Endothelial cell of umbilical vein (primary cell): ENCODE measurements around the gene CYP39A1. TPM values are rescaled to one million over a fixed set of nuclear protein-coding genes. Genes with fewer than 3 reads are reported as not detected.

Source experiments
- BruUV-seq: library from RNA; stranded (reverse); fragments of 400-500 nt; replicated peaks from 2 replicates; lab custom pipeline; 2021; lab: Mats Ljungman, UMichigan
- CTCF ChIA-PET: fragments of 300-600, 350-600 bp; sonication (Branson Sonifier 250); formaldehyde crosslinking; loops from one replicate; lab custom pipeline; 2021; ENCODE audit warnings: antibody characterized with exemption, inconsistent platforms; lab: Charles Lee
- POLR2A ChIA-PET: fragments of 300-600, 350-600 bp; sonication (Branson Sonifier 250); formaldehyde crosslinking; loops from one replicate; lab custom pipeline; 2021; ENCODE audit warnings: antibody characterized with exemption, inconsistent platforms; lab: Charles Lee
- DNase-seq: peaks from one replicate; pipeline ENCODE4 v3.0.0-alpha.2; 2011; ENCODE audit warnings: low read depth, low spot score
- FAIRE-seq: peaks from 2 replicates; lab custom pipeline; 2011; peaks lifted over from hg19 to GRCh38; lab: Jason Lieb, UNC
- H2AFZ ChIP-seq: 2 replicates; pipeline ENCODE4 v1.6.0; 2012; ENCODE audit warnings: low read depth, low read length, control low read depth, inconsistent platforms
- H3K27ac ChIP-seq: 2 replicates; pipeline ENCODE4 v1.5.1; 2011; ENCODE audit warnings: low read depth, mild to moderate bottlenecking, control low read depth, low read length, moderate library complexity; ENCODE audit not compliant: insufficient read depth
- H3K27me3 ChIP-seq, 2 experiments: 2 replicates each; pipeline versions ENCODE4 v1.6.0 to v1.6.1; 2011; ENCODE audit warnings: low read length in 2 of 2, mixed read lengths in 1 of 2; ENCODE audit not compliant: control insufficient read depth in 2 of 2, insufficient read depth in 2 of 2
- H3K36me3 ChIP-seq, 2 experiments: 2 replicates in 1 of 2; 3 replicates in 1 of 2; pipeline ENCODE4 v1.5.1; 2011; ENCODE audit warnings: low read length in 2 of 2, mild to moderate bottlenecking in 1 of 2, moderate library complexity in 1 of 2; ENCODE audit not compliant: control insufficient read depth in 2 of 2, insufficient read depth in 2 of 2; ENCODE audit errors: extremely low read depth in 1 of 2
- H3K4me1 ChIP-seq: 3 replicates; pipeline ENCODE4 v1.5.1; 2011; ENCODE audit warnings: mild to moderate bottlenecking, low read length; ENCODE audit not compliant: control insufficient read depth, insufficient read depth; ENCODE audit errors: extremely low read depth
- H3K4me2 ChIP-seq: 2 replicates; pipeline ENCODE4 v1.6.1; 2011; ENCODE audit warnings: low read length, control low read depth, mixed read lengths; ENCODE audit not compliant: insufficient read depth
- H3K4me3 ChIP-seq, 3 experiments: fragments of 200-600 bp in 1 of 3; sonication (generic), shearing (Covaris generic) in 1 of 3; replicated peaks in 1 of 3; 2 replicates each; pipeline ENCODE4 v1.5.1; 2011 to 2016; ENCODE audit warnings: control low read depth in 3 of 3, low read length in 3 of 3, mild to moderate bottlenecking in 2 of 3, inconsistent platforms in 1 of 3, low read depth in 1 of 3, moderate library complexity in 1 of 3; ENCODE audit not compliant: insufficient read depth in 1 of 3
- H3K79me2 ChIP-seq: 2 replicates; pipeline ENCODE4 v1.6.0; 2012; ENCODE audit warnings: low read length, inconsistent platforms; ENCODE audit not compliant: control insufficient read depth, insufficient read depth
- H3K9ac ChIP-seq: replicated peaks from 2 replicates; pipeline ENCODE3; 2011; ENCODE audit warnings: low read length, control low read depth; ENCODE audit not compliant: insufficient read depth; ENCODE audit errors: extremely low read depth
- H3K9me1 ChIP-seq: replicated peaks from 3 replicates; pipeline ENCODE4 v1.6.0; 2011; ENCODE audit warnings: mild to moderate bottlenecking, low read length; ENCODE audit not compliant: control insufficient read depth, insufficient read depth; ENCODE audit errors: extremely low read depth
- H3K9me3 ChIP-seq: replicated peaks from 2 replicates; pipeline ENCODE4 v1.5.1; 2012; ENCODE audit warnings: low read length, inconsistent platforms; ENCODE audit not compliant: control insufficient read depth, insufficient read depth
- H4K20me1 ChIP-seq: replicated peaks from 2 replicates; pipeline ENCODE3; 2011; ENCODE audit warnings: mild to moderate bottlenecking, low read length; ENCODE audit not compliant: control insufficient read depth, insufficient read depth; ENCODE audit errors: extremely low read depth
- CTCF ChIP-seq, 2 donors: IDR thresholded peaks; 1 replicate in 1 of 2; 2 replicates in 1 of 2; pipeline ENCODE4 v1.5.1; 2011; ENCODE audit warnings: low read length in 2 of 2, mild to moderate bottlenecking in 2 of 2, moderate library complexity in 2 of 2, control low read depth in 1 of 2, inconsistent platforms in 1 of 2, low read depth in 1 of 2; ENCODE audit not compliant: insufficient read depth in 1 of 2; ENCODE audit errors: extremely low read depth in 1 of 2
- EZH2 ChIP-seq: IDR thresholded peaks from 2 replicates; pipeline ENCODE4 v1.6.1; 2012; ENCODE audit warnings: borderline replicate concordance, low read depth, mild to moderate bottlenecking, moderate library complexity, low read length, inconsistent platforms; ENCODE audit not compliant: severe bottlenecking
- FOS ChIP-seq: IDR thresholded peaks from 2 replicates; pipeline ENCODE4 v1.6.1; 2011; ENCODE audit warnings: mild to moderate bottlenecking, low read length, moderate library complexity, borderline replicate concordance; ENCODE audit not compliant: insufficient read depth
- GATA2 ChIP-seq: IDR thresholded peaks from 2 replicates; pipeline ENCODE4 v1.7.0; 2011; ENCODE audit warnings: low read depth, mild to moderate bottlenecking, moderate library complexity, mixed read lengths, low read length; ENCODE audit not compliant: insufficient read length, insufficient read depth
- JUN ChIP-seq: IDR thresholded peaks from 2 replicates; pipeline ENCODE4 v1.6.1; 2011; ENCODE audit warnings: borderline replicate concordance, low read depth; ENCODE audit not compliant: insufficient read length, insufficient read depth
- MAX ChIP-seq: IDR thresholded peaks from 2 replicates; pipeline ENCODE4 v1.6.1; 2011; ENCODE audit not compliant: insufficient read depth, insufficient read length
- MYC ChIP-seq: IDR thresholded peaks from one replicate; pipeline ENCODE4 v1.6.1; 2011; ENCODE audit warnings: mild to moderate bottlenecking, low read depth, low read length
- POLR2A ChIP-seq: IDR thresholded peaks from 2 replicates; pipeline ENCODE4 v1.6.1; 2012; ENCODE audit warnings: low read depth, mild to moderate bottlenecking, control low read depth, low read length
- POLR2AphosphoS5 ChIP-seq: IDR thresholded peaks from 2 replicates; pipeline ENCODE4 v1.6.1; 2012; ENCODE audit warnings: low read depth, mild to moderate bottlenecking, control low read depth, low read length, moderate library complexity; ENCODE audit not compliant: insufficient read depth
- dilution Hi-C: fragments of 300-500 bp; cut with MboI; formaldehyde crosslinking; loops from one replicate; pipeline ENCODE4 v1.15.0; 2019; ENCODE audit warnings: low sequenced_read_pairs; ENCODE audit not compliant: extremely low pct_ligation_motif_present
- intact Hi-C: fragments of 100-400 bp; cut with micrococcal nuclease; formaldehyde crosslinking; loops from one replicate; pipeline ENCODE4 v1.10.0; 2022
- polyA plus RNA-seq, 4 experiments: library from polyadenylated mRNA; depleted of rRNA in 3 of 4; stranded (reverse) in 3 of 4; unstranded in 1 of 4; fragments of >200 nt; gene quantifications; 2 replicates each; pipeline versions ENCODE4 v1.2.1 to v1.2.3, GENCODE V29; 2011 to 2012; ENCODE audit warnings: missing spikeins in 1 of 4
- total RNA-seq: library from RNA; stranded (reverse); gene quantifications from 2 replicates; pipeline ENCODE4 v1.2.3, GENCODE V29; 2021

The CYP39A1 gene
- total and polyA plus RNA-seq, 2 donors (not counting 3 experiments of a cell fraction or from before 2014, with no cell fraction given) = not detected

- Histone ChIP-seq H3K4me1 (no peaks in the 10 kb centered on the region), H2AFZ (no peak overlapping the region), H3K79me2 (no peaks in the 10 kb centered on the region), H3K27me3 (no peaks in the 10 kb centered on the region), H3K36me3 (no peaks in the 10 kb centered on the region), H3K4me2 (no peak overlapping the region), H3K9ac (no peak overlapping the region), H3K27ac (no peak overlapping the region), H3K9me1 (no peaks in the 10 kb centered on the region), H3K4me3 (no peak overlapping the region), H3K9me3 (no peaks in the 10 kb centered on the region), H4K20me1 (no peaks in the 10 kb centered on the region)
- dilution Hi-C loops = no loop called here
- intact Hi-C loops = no loop called here
- CTCF ChIA-PET = no interaction called here
- FAIRE-seq = no peak
- no peak for DNase-seq
- no TSS peak for BruUV-seq
- POLR2A ChIA-PET = no interaction called here
- TF ChIP-seq GATA2 = no peak
- no peak for TF ChIP-seq FOS
- TF ChIP-seq MYC = no peak
- TF ChIP-seq JUN = no peak
- TF ChIP-seq EZH2 = no peak
- TF ChIP-seq CTCF (IDR thresholded peaks at IDR 0.05; ENCODE audit: extremely low read depth in 1 of 2, insufficient read depth in 1 of 2, low read depth in 1 of 2, low read length in 2 of 2) = no peak
- no peak for TF ChIP-seq MAX
- TF ChIP-seq POLR2AphosphoS5 = no peak
- TF ChIP-seq POLR2A = no peak
Measured at GRCh38 chr6:46573140-46573539, 79.5 kb downstream of the CYP39A1 start.
